Astrocyte of the cerebellum (primary cell): ENCODE measurements around the gene SRD5A3.

Experiments
- DNase-seq: peaks from one replicate; pipeline ENCODE4 v3.0.0-alpha.2; 2011; ENCODE audit warnings: low read depth
- H3K4me3 ChIP-seq: 2 replicates; pipeline ENCODE4 v1.5.1; 2011; ENCODE audit warnings: mild to moderate bottlenecking, low read depth, low read length, moderate library complexity
- CTCF ChIP-seq: IDR thresholded peaks from 2 replicates; pipeline ENCODE4 v1.5.1; 2012; ENCODE audit warnings: low read length, low read depth, moderate library complexity, mild to moderate bottlenecking; ENCODE audit errors: missing control alignments
- in situ Hi-C: cut with HindIII; loops from 2 replicates; pipeline ENCODE4 v1.10.0; 2017; ENCODE audit warnings: low sequenced_read_pairs

SRD5A3 gene

GRCh38 chr4:55329012-55329411 is 17.0 kb upstream of the SRD5A3 start:
- in situ Hi-C loops: no loop called here
- no peak overlapping the region for H3K4me3 ChIP-seq
- no peak for TF ChIP-seq CTCF
- no peak for DNase-seq

- in situ Hi-C loops: no loop called here
- no peak for TF ChIP-seq CTCF
- no peak for DNase-seq
- no peak overlapping the region for H3K4me3 ChIP-seq
Observed at GRCh38 chr4:55330241-55330640, 15.8 kb upstream of the SRD5A3 start.

- no peak for DNase-seq
- in situ Hi-C loops: no loop called here
- TF ChIP-seq CTCF: no peak
- no peak overlapping the region for H3K4me3 ChIP-seq
Observed at GRCh38 chr4:55336138-55337034, 9.7 kb upstream of the SRD5A3 start.

- no peak for DNase-seq
- in situ Hi-C loops: no loop called here
- TF ChIP-seq CTCF: no peak
- H3K4me3 ChIP-seq: no peak overlapping the region
Observed at GRCh38 chr4:55337944-55338343, 8.1 kb upstream of the SRD5A3 start.

GRCh38 chr4:55338486-55338885 is 7.6 kb upstream of the SRD5A3 start:
- TF ChIP-seq CTCF: no peak
- in situ Hi-C loops: no loop called here
- H3K4me3 ChIP-seq: no peak overlapping the region
- no peak for DNase-seq

GRCh38 chr4:55340266-55340665 is 5.8 kb upstream of the SRD5A3 start:
- no peak for DNase-seq
- no peak overlapping the region for H3K4me3 ChIP-seq
- in situ Hi-C loops: no loop called here
- no peak for TF ChIP-seq CTCF
